Measurements from ENCODE around the gene RPLP2. TPM values are rescaled to one million over a fixed set of nuclear protein-coding genes. Genes with fewer than 3 reads are reported as not detected.
A peak's percentile ranks its signal among the peaks of the same experiment; 100 is the strongest.

RPLP2 gene
- total RNA-seq, 1 experiment from 2014 or later, result 3,468 TPM

DNA sequence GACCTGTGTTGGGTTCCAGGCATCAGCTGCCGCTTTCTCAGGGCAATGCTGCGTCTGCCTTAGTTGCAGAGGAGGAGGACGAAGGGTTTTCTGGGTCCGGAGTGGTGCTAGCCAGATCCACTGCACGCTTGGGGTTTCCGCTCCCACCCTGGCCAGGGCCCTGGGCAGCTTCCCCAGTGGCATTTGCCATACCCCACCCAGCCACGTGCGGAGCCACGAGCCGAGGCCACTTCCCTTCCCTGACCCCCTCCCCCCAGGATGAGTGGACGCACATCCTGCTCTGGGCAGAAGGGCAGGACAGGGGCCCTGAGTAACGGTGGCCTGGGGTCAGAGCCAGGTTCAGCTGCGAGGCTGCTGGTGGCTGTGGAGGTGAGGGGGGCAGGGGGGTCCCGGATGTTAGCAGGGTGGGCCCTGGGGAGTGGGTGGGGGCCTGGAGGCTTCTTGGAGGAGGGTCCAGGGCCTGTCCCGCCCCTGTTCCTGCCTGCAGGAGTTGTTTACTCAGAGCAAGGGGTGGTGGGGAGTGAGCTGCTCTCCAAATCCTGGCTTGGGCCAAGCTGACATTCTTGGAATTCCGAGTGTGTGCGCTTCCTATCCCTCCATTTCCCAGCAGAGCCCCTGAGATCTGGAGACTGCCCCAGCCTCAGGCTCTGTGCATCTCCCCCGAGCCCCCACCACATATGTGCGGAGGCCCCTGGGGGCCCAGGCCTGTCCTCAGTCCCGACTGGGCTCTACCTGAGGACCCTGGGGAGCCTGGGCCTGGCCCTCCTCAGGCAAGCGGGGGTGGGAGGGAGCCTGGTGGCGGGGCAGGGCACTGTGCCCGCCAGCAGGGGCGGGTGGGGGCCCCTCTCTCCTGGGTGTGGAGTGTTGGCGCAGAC, 34.3 kb downstream of the RPLP2 start:
- peak overlapping the region; percentile 97 for H3K27ac ChIP-seq (ENCODE audit: low read length)
- no peaks in the 10 kb centered on the region; the same call in 1 of the 2 replicates for H3K36me3 ChIP-seq (ENCODE audit: control insufficient read depth, insufficient read depth, low read length)
- peak overlapping the region; percentile 85 to 96 for H3K4me3 ChIP-seq (ENCODE audit: low read depth in 2 of 2, low read length in 2 of 2)
- intact Hi-C loops (cut with micrococcal nuclease; ENCODE audit: unreplicated experiment), result no loop called here
- ChIA-PET CTCF (interaction anchor here (0.8 kb wide), 2 partner anchors 50 to 207 kb away, joined by 4 to 13 read pairs; no protein-coding TSS in a partner anchor), POLR2A (interaction anchor here (0.6 to 0.7 kb wide), 2 partner anchors 16 to 206 kb away, joined by 3 read pairs; no protein-coding TSS in a partner anchor)
- in situ Hi-C loops (cut with HindIII; ENCODE audit: low pct_unique_long_range_greater_than_20kb, low sequenced_read_pairs), result no loop called here
- TF ChIP-seq, protein P1, sequence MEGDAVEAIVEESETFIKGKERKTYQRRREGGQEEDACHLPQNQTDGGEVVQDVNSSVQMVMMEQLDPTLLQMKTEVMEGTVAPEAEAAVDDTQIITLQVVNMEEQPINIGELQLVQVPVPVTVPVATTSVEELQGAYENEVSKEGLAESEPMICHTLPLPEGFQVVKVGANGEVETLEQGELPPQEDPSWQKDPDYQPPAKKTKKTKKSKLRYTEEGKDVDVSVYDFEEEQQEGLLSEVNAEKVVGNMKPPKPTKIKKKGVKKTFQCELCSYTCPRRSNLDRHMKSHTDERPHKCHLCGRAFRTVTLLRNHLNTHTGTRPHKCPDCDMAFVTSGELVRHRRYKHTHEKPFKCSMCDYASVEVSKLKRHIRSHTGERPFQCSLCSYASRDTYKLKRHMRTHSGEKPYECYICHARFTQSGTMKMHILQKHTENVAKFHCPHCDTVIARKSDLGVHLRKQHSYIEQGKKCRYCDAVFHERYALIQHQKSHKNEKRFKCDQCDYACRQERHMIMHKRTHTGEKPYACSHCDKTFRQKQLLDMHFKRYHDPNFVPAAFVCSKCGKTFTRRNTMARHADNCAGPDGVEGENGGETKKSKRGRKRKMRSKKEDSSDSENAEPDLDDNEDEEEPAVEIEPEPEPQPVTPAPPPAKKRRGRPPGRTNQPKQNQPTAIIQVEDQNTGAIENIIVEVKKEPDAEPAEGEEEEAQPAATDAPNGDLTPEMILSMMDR (IDR thresholded peaks at IDR 0.05), result peak; percentile 39; the same call in 1 of the 2 replicates
- TF ChIP-seq SIN3A (IDR thresholded peaks at IDR 0.05; ENCODE audit: borderline replicate concordance, insufficient read depth, low read depth, low read length) (no peak), TCF7L2 (IDR thresholded peaks at IDR 0.05; ENCODE audit: low read depth, low read length) (no peak), POLR2AphosphoS5 (IDR thresholded peaks at IDR 0.05; ENCODE audit: low read depth, low read length) (peak; percentile 79; the same call in 1 of the 2 replicates)
- TF ChIP-seq, protein P2, sequence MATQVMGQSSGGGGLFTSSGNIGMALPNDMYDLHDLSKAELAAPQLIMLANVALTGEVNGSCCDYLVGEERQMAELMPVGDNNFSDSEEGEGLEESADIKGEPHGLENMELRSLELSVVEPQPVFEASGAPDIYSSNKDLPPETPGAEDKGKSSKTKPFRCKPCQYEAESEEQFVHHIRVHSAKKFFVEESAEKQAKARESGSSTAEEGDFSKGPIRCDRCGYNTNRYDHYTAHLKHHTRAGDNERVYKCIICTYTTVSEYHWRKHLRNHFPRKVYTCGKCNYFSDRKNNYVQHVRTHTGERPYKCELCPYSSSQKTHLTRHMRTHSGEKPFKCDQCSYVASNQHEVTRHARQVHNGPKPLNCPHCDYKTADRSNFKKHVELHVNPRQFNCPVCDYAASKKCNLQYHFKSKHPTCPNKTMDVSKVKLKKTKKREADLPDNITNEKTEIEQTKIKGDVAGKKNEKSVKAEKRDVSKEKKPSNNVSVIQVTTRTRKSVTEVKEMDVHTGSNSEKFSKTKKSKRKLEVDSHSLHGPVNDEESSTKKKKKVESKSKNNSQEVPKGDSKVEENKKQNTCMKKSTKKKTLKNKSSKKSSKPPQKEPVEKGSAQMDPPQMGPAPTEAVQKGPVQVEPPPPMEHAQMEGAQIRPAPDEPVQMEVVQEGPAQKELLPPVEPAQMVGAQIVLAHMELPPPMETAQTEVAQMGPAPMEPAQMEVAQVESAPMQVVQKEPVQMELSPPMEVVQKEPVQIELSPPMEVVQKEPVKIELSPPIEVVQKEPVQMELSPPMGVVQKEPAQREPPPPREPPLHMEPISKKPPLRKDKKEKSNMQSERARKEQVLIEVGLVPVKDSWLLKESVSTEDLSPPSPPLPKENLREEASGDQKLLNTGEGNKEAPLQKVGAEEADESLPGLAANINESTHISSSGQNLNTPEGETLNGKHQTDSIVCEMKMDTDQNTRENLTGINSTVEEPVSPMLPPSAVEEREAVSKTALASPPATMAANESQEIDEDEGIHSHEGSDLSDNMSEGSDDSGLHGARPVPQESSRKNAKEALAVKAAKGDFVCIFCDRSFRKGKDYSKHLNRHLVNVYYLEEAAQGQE (IDR thresholded peaks at IDR 0.05; ENCODE audit: insufficient read depth in 1 of 2, low read depth in 2 of 2, low read length in 1 of 2), result no peak
- DNase-seq (ENCODE audit: low read depth, low spot score), result no peak
- peak; percentile 56 for ATAC-seq
- H3K27me3 ChIP-seq (ENCODE audit: control insufficient read depth, insufficient read depth, low read length), result no peaks in the 10 kb centered on the region
- no peaks in the 10 kb centered on the region for H3K9me3 ChIP-seq (ENCODE audit: control insufficient read depth, insufficient read depth, low read depth, low read length)
- H3K4me1 ChIP-seq (ENCODE audit: control insufficient read depth, insufficient read depth, low read length), result peaks cover 68% of the 10 kb centered on the region
- TSS peak; percentile 41 for BruUV-seq (replicated peaks)

DNA sequence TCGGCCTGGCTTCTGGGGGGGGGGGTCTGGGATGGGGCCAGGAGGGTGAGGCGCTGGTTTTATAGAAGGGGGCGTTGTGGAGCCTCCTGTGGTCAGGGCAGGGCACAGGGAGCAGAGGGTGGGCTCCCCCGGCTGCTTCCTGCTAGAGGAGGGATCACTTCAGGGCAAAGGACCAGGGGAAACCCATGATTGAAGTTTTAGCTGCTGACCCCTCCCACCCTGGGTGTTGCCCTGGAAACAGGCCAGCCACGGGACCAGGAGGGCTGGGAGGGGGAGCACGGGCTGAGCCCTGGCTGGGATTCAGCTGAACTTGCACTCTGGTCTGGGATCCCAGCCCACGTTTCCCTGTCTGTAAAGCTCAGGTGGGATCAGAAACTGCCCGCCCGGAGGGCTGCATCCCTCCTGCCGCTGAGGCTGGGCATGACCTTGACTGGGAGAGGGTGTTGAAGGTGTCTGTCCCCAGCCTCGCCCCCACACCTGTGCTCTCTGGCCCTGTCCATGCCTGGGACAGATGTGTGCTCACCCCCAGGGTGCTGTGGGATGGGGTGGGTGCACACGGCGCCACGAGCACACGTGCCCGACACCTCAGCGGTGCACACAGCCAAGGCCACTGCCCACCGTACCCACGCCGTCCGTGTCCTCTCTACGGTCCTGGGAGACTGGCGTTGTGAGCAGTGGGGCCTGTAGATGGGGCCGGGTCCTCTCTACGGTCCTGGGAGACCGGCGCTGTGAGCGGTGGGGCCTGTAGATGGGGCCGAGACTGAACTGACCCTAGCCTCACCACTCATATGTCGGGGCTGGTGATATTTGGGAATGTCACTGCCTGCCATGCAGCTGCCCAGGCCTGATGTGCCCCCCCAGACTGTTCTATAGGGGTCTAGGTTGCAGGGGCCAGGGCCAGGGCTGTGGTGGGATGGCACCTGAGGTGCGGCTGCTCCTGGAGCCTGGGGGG, 35.2 kb downstream of the RPLP2 start:
- H3K9me3 ChIP-seq (ENCODE audit: control insufficient read depth, insufficient read depth, low read depth, low read length), result no peaks in the 10 kb centered on the region
- H3K27ac ChIP-seq (ENCODE audit: low read length), result peak overlapping the region; percentile 97
- H3K27me3 ChIP-seq (ENCODE audit: control insufficient read depth, insufficient read depth, low read length), result no peaks in the 10 kb centered on the region
- peak; percentile 50; the same call in 1 of the 2 replicates for TF ChIP-seq POLR2AphosphoS5 (IDR thresholded peaks at IDR 0.05; ENCODE audit: low read depth, low read length)
- TF ChIP-seq SIN3A (IDR thresholded peaks at IDR 0.05; ENCODE audit: borderline replicate concordance, insufficient read depth, low read depth, low read length), result 0 out of 2 replicates have a peak, but pooled peaks have one; percentile 45
- no peak; the same call in 1 of the 2 replicates for TF ChIP-seq TCF7L2 (IDR thresholded peaks at IDR 0.05; ENCODE audit: low read depth, low read length)
- TF ChIP-seq, protein P1 (IDR thresholded peaks at IDR 0.05), result no peak; the same call in 1 of the 2 replicates
- TF ChIP-seq, protein P2 (IDR thresholded peaks at IDR 0.05; ENCODE audit: insufficient read depth in 1 of 2, low read depth in 2 of 2, low read length in 1 of 2), result no peak
- CTCF ChIA-PET, result interaction anchor here (0.8 kb wide), 1 partner anchor 49 kb away, joined by 13 read pairs; no protein-coding TSS in a partner anchor
- in situ Hi-C loops (cut with HindIII; ENCODE audit: low pct_unique_long_range_greater_than_20kb, low sequenced_read_pairs) (no loop called here), intact Hi-C loops (cut with micrococcal nuclease; ENCODE audit: unreplicated experiment) (no loop called here)
- POLR2A ChIA-PET, result interaction anchor here (0.6 kb wide), 1 partner anchor 205 kb away, joined by 3 read pairs; no protein-coding TSS in a partner anchor
- peak overlapping the region; percentile 85 to 96 for H3K4me3 ChIP-seq (ENCODE audit: low read depth in 2 of 2, low read length in 2 of 2)
- H3K4me1 ChIP-seq (ENCODE audit: control insufficient read depth, insufficient read depth, low read length), result peaks cover 58% of the 10 kb centered on the region
- no peaks in the 10 kb centered on the region; the same call in none of the 2 replicates for H3K36me3 ChIP-seq (ENCODE audit: control insufficient read depth, insufficient read depth, low read length)
- ATAC-seq, result peak; percentile 28
- DNase-seq (ENCODE audit: low read depth, low spot score), result no peak
- BruUV-seq (replicated peaks), result TSS peak; percentile 58
